K562 (cell line): ENCODE measurements around the gene DIPK1B. TPM values are rescaled to one million over a fixed set of nuclear protein-coding genes. Genes with fewer than 3 reads are reported as not detected.
A peak's percentile ranks its signal among the peaks of the same experiment; 100 is the strongest.

Experiments used
- BRF1 ChIP-seq: IDR thresholded peaks from 3 replicates; pipeline ENCODE4 v1.6.1; 2011; ENCODE audit warnings: borderline replicate concordance, mild to moderate bottlenecking; ENCODE audit not compliant: insufficient read length; ENCODE audit errors: extremely low read depth
- HMGN3 ChIP-seq: IDR thresholded peaks from 2 replicates; pipeline ENCODE4 v1.6.1; 2011; ENCODE audit warnings: borderline replicate concordance, low read depth, mild to moderate bottlenecking, mixed read lengths, low read length; ENCODE audit not compliant: insufficient read length; ENCODE audit errors: extremely low read depth
- JUN ChIP-seq, 2 experiments: sonication (generic) in 1 of 2; formaldehyde crosslinking in 1 of 2; IDR thresholded peaks; 2 replicates each; pipeline versions ENCODE4 v1.6.1 to v1.8.0; 2012 to 2022; ENCODE audit warnings: borderline replicate concordance in 2 of 2, mild to moderate bottlenecking in 2 of 2, improper control_type of control experiment in 1 of 2, low read depth in 1 of 2, low read length in 1 of 2, missing genetic modification reagents in 1 of 2
- POLR2AphosphoS2 ChIP-seq: IDR thresholded peaks from 2 replicates; pipeline ENCODE4 v1.6.1; 2012; ENCODE audit warnings: low read length, improper control_type of control experiment
- PRPF4 ChIP-seq: fragments of 200-400 bp; formaldehyde crosslinking; IDR thresholded peaks from one replicate; pipeline ENCODE4 v1.6.1; 2017; ENCODE audit warnings: low read length, low read depth, mild to moderate bottlenecking; ENCODE audit not compliant: insufficient read depth, poor library complexity, severe bottlenecking
- RBM15 ChIP-seq: fragments of 200-400 bp; formaldehyde crosslinking; IDR thresholded peaks from 2 replicates; pipeline ENCODE4 v1.6.1; 2018; ENCODE audit warnings: mild to moderate bottlenecking, low read length, moderate library complexity; ENCODE audit not compliant: insufficient read depth
- SIRT6 ChIP-seq: IDR thresholded peaks from one replicate; pipeline ENCODE4 v1.6.1; 2012; ENCODE audit warnings: low read depth, mild to moderate bottlenecking, control low read depth, inconsistent platforms, low read length, moderate library complexity
- SMAD1 ChIP-seq: fragments of 150-350 bp; IDR thresholded peaks from 2 replicates; pipeline ENCODE4 v1.6.1; 2014; ENCODE audit warnings: low read length, low read depth; ENCODE audit not compliant: partially characterized antibody
- SRSF3 ChIP-seq: fragments of 200-400 bp; formaldehyde crosslinking; IDR thresholded peaks from 2 replicates; pipeline ENCODE4 v1.6.1; 2016; ENCODE audit warnings: mild to moderate bottlenecking, low read length, moderate library complexity; ENCODE audit not compliant: insufficient read depth
- ZNF239 ChIP-seq: fragments of 250-450 bp; sonication (Bioruptor Pico); IDR thresholded peaks from 2 replicates; pipeline ENCODE4 v1.4.0; 2020; ENCODE audit warnings: mild to moderate bottlenecking
- polyA plus RNA-seq, 8 experiments: library from polyadenylated mRNA; depleted of rRNA in 4 of 8; stranded (reverse) in 5 of 8; unstranded in 3 of 8; fragments of >200 nt; fragmentation: Nextera tagmentation in 2 of 8; fragmentation: Illumina TruSeq in 1 of 8; extraction: Ambion mirVana in 2 of 8; extraction: Trizol in 1 of 8; gene quantifications; 2 replicates each; pipeline versions ENCODE4 v1.2.1 to v1.2.3, GENCODE V29; 2011 to 2014; ENCODE audit warnings: inconsistent platforms in 1 of 8, missing spikeins in 1 of 8
- total RNA-seq, 7 experiments: library from RNA; depleted of rRNA in 6 of 7; stranded (reverse); fragments of >200 nt in 6 of 7; fragmentation: Illumina TruSeq in 2 of 7; extraction: Trizol in 2 of 7; gene quantifications; 2 replicates each; pipeline versions ENCODE4 v1.2.1 to v1.2.3, GENCODE V29; 2011 to 2021; ENCODE audit warnings: low replicate concordance in 1 of 7
- TF ChIP-seq, protein P1 (sequence below): fragments of 250-450 bp; sonication (Bioruptor Pico); IDR thresholded peaks from 2 replicates; pipeline ENCODE4 v1.4.0; 2020
- TF ChIP-seq, protein P2 (sequence below): fragments of 200-800 bp; sonication (Bioruptor generic); IDR thresholded peaks from 2 replicates; pipeline ENCODE4 v1.6.1; 2017; ENCODE audit warnings: missing genetic modification characterization, missing compliant biosample characterization
- TF ChIP-seq, protein P3 (sequence below): fragments of 250-450 bp; sonication (Bioruptor Pico); IDR thresholded peaks from 2 replicates; pipeline ENCODE4 v1.8.0; 2021; ENCODE audit warnings: moderate library complexity, mild to moderate bottlenecking, inconsistent platforms
- TF ChIP-seq, protein P4 (sequence below): IDR thresholded peaks from 2 replicates; pipeline ENCODE4 v1.6.1; 2011; ENCODE audit not compliant: insufficient read length; ENCODE audit errors: extremely low read depth
- TF ChIP-seq, protein P5 (sequence below): sonication (generic); formaldehyde crosslinking; IDR thresholded peaks from 2 replicates; pipeline ENCODE4 v1.8.0; 2022; ENCODE audit warnings: missing genetic modification reagents, mild to moderate bottlenecking, moderate library complexity, borderline replicate concordance
- TF ChIP-seq, protein P6 (sequence below): fragments of 250-450 bp; sonication (Bioruptor Pico); IDR thresholded peaks from 2 replicates; pipeline ENCODE4 v1.4.0; 2020; ENCODE audit warnings: mild to moderate bottlenecking, moderate library complexity, borderline replicate concordance

Gene DIPK1B
- total and polyA plus RNA-seq, 9 of the 15 experiments (the other 6 are each of a cell fraction or from before 2014, with no cell fraction given), result 0.08 to 22.3 (median 5.9) TPM

DNA sequence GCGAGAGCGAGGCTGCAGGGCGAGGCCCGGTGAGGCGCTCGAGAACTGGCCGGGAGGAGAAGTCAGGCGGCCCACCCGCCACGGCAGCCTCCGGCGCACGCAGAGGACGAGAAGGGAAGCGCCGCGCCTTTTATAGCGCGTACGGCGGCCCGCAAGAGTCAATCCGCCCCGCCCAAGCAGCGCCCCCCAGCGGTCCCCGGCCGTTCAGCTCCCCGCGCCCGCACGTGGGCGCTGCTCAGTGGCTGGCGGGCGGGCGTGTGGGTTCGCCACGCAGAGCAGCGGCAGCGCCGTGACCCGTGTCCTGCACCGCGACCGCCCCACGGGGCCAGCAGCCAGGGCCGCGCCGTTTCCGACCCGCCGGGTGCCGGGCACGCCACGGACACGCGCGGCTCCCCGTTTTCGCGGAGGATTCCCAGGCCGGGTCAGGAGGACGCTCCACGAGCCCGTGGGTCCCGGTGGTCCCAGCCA is 15.7 kb downstream of the DIPK1B start (continued):
- TF ChIP-seq, protein P1, sequence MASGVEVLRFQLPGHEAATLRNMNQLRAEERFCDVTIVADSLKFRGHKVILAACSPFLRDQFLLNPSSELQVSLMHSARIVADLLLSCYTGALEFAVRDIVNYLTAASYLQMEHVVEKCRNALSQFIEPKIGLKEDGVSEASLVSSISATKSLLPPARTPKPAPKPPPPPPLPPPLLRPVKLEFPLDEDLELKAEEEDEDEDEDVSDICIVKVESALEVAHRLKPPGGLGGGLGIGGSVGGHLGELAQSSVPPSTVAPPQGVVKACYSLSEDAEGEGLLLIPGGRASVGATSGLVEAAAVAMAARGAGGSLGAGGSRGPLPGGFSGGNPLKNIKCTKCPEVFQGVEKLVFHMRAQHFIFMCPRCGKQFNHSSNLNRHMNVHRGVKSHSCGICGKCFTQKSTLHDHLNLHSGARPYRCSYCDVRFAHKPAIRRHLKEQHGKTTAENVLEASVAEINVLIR (CRISPR knock-in tag), result peak; percentile 88
- TF ChIP-seq, protein P2, sequence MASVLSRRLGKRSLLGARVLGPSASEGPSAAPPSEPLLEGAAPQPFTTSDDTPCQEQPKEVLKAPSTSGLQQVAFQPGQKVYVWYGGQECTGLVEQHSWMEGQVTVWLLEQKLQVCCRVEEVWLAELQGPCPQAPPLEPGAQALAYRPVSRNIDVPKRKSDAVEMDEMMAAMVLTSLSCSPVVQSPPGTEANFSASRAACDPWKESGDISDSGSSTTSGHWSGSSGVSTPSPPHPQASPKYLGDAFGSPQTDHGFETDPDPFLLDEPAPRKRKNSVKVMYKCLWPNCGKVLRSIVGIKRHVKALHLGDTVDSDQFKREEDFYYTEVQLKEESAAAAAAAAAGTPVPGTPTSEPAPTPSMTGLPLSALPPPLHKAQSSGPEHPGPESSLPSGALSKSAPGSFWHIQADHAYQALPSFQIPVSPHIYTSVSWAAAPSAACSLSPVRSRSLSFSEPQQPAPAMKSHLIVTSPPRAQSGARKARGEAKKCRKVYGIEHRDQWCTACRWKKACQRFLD (CRISPR knock-in tag), result peak; percentile 78; the same call in 1 of the 2 replicates
- TF ChIP-seq, protein P3, sequence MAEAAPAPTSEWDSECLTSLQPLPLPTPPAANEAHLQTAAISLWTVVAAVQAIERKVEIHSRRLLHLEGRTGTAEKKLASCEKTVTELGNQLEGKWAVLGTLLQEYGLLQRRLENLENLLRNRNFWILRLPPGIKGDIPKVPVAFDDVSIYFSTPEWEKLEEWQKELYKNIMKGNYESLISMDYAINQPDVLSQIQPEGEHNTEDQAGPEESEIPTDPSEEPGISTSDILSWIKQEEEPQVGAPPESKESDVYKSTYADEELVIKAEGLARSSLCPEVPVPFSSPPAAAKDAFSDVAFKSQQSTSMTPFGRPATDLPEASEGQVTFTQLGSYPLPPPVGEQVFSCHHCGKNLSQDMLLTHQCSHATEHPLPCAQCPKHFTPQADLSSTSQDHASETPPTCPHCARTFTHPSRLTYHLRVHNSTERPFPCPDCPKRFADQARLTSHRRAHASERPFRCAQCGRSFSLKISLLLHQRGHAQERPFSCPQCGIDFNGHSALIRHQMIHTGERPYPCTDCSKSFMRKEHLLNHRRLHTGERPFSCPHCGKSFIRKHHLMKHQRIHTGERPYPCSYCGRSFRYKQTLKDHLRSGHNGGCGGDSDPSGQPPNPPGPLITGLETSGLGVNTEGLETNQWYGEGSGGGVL (CRISPR knock-in tag), result no peak
- TF ChIP-seq BRF1 (no peak), SMAD1 (peak; percentile 43), JUN (IDR thresholded peaks at IDR 0.05; ENCODE audit: borderline replicate concordance, low read depth, low read length) (peak; percentile 84; the same call in 1 of the 2 replicates), JUN (CRISPR knock-in tag; IDR thresholded peaks at IDR 0.05; ENCODE audit: borderline replicate concordance) (no peak; the same call in 1 of the 2 replicates), SIRT6 (no peak), HMGN3 (peak; percentile 82), ZNF239 (CRISPR knock-in tag) (peak; percentile 27; the same call in 1 of the 2 replicates), SRSF3 (peak; percentile 80; the same call in 1 of the 2 replicates), PRPF4 (peak; percentile 98), RBM15 (0 out of 2 replicates have a peak, but pooled peaks have one; percentile 19), POLR2AphosphoS2 (peak; percentile 72; the same call in 1 of the 2 replicates)
- TF ChIP-seq, protein P4, sequence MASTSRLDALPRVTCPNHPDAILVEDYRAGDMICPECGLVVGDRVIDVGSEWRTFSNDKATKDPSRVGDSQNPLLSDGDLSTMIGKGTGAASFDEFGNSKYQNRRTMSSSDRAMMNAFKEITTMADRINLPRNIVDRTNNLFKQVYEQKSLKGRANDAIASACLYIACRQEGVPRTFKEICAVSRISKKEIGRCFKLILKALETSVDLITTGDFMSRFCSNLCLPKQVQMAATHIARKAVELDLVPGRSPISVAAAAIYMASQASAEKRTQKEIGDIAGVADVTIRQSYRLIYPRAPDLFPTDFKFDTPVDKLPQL, result peak; percentile 77
- TF ChIP-seq, protein P5, sequence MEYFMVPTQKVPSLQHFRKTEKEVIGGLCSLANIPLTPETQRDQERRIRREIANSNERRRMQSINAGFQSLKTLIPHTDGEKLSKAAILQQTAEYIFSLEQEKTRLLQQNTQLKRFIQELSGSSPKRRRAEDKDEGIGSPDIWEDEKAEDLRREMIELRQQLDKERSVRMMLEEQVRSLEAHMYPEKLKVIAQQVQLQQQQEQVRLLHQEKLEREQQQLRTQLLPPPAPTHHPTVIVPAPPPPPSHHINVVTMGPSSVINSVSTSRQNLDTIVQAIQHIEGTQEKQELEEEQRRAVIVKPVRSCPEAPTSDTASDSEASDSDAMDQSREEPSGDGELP, result peak; percentile 78
- TF ChIP-seq, protein P6, sequence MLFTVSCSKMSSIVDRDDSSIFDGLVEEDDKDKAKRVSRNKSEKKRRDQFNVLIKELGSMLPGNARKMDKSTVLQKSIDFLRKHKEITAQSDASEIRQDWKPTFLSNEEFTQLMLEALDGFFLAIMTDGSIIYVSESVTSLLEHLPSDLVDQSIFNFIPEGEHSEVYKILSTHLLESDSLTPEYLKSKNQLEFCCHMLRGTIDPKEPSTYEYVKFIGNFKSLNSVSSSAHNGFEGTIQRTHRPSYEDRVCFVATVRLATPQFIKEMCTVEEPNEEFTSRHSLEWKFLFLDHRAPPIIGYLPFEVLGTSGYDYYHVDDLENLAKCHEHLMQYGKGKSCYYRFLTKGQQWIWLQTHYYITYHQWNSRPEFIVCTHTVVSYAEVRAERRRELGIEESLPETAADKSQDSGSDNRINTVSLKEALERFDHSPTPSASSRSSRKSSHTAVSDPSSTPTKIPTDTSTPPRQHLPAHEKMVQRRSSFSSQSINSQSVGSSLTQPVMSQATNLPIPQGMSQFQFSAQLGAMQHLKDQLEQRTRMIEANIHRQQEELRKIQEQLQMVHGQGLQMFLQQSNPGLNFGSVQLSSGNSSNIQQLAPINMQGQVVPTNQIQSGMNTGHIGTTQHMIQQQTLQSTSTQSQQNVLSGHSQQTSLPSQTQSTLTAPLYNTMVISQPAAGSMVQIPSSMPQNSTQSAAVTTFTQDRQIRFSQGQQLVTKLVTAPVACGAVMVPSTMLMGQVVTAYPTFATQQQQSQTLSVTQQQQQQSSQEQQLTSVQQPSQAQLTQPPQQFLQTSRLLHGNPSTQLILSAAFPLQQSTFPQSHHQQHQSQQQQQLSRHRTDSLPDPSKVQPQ (CRISPR knock-in tag), result 0 out of 2 replicates have a peak, but pooled peaks have one; percentile 26
